ENCODE measurements around the gene PDE4B.
A peak's percentile ranks its signal among the peaks of the same experiment; 100 is the strongest.

The PDE4B gene

DNA sequence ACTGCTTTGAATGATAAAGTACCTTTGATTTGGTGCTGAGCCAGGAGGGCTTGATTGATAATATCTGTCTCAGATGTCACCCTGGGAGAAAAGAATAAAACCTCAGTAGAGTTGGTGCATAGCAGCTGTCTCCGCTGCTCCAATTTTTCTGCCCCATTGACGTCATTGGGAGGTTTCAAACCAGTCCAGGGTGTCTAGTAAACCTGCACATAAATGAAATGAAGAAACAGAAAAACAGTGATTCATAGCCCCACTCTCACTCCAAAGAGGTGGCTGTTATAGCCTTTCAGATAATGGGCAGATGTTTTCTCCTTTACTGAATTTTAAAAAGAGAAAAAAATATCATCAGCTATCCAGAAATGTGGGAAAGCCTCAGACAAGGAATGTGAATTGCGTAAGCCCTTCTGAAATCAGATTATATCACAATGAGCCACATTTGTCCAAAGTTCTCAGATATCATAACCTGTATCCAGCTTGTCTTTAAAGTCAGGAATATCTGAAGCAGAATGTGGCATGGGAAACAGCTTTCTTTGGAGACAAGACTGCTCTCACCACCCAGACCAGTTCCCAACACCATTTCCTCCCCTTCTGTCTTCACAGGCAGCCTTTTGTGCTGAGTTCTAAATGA is 390.0 kb downstream of the PDE4B start:
- peak; percentile 19 for DNase-seq (ENCODE audit: low spot score)

GRCh38 chr1:66183400-66183799 is 390.7 kb downstream of the PDE4B start:
- no peak for DNase-seq (ENCODE audit: low spot score)

- DNase-seq (ENCODE audit: low spot score), result no peak
These were observed 404.4 kb downstream of the PDE4B start for GRCh38 chr1:66197120-66197519.

DNA sequence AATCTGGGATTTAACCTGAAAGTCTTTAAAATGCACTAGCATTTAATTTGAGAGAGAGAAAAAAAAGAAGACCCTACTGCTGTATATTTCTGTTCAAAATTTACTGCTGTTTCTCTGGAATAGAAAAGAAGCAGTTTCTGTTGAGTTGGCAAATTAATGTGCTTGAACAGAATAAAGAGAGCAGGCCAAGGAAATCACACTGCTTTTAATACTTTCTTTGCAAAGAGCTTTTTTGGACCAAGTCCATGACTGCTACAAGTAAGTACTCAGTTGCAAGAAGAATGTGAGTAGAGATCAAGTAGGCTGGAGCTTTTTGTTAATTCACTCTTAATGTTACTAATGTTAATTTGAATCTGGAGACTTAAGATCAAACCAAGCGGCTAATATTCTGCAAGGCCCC is 405.1 kb downstream of the PDE4B start:
- DNase-seq (ENCODE audit: low spot score), result no peak

- no peak for DNase-seq (ENCODE audit: low spot score)
These were observed 414.0 kb downstream of the PDE4B start for GRCh38 chr1:66206563-66207144.

GRCh38 chr1:66207484-66207883 is 414.8 kb downstream of the PDE4B start:
- DNase-seq (ENCODE audit: low spot score), result peak; percentile 79

DNA sequence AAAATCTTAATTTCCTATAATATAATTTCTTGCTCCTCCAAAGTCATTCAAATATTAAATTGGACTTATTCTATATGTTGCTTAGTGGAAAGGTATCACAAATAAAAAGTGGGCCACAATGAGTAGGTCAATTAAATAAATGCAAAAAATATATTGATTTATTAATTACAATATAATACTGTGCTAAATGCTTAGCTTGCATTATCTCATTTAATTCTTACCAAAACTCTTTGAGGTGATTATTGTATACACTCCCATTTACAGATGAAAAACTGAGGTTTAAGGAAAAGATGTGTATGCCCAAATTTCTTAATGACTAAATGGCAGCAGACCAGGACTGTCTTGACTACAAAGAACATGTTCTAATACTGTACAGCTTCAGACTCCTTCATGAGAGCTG is 415.9 kb downstream of the PDE4B start:
- DNase-seq (ENCODE audit: low spot score), result no peak

DNA sequence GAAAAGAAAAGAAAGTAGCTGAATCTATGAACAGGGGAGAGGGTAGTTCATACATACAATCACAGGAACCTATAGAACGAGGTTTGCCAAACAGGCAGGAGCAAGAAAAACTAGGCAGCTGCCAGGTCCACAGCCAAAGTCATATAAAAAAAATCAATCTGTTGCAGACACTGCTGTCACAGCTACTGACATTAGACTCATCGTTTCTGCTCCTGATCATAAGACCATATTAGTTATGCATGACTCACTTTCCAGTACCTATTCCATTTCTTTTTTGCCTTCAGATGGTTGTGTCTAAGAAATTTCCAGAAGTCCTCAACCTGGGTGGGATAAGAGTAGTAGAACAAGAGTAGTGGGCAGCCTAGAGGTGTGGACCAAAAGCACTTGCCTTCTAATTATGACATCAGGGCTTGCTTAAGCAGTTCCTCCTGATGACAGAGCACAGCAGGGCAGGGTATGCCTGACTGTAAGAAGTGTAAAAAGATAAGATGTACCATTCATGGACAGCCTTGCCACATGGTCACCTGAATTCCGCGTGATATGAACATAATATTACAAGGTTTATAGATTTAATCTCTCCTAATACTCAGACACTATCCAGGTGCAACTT is 418.0 kb downstream of the PDE4B start:
- no peak for DNase-seq (ENCODE audit: low spot score)

GRCh38 chr1:66211521-66211920 is 418.8 kb downstream of the PDE4B start:
- DNase-seq (ENCODE audit: low spot score), result no peak

DNA sequence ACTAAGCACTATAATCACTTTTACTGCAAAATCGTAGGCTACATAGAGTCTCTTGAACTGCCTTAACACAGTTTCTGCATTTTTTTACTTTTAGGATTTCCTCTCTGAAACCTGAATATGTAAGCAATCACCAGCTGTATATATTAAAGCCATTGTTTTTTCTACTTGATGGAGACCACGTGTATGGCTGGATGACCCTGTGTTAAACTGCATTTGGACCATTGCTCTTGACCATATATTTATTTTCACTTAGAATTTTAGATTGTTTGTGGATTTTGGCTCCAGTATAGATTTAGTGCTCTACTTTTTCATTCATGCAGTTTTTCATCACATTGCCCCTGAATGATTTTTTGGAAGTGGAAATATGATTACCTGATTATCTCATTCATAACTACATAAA is 420.8 kb downstream of the PDE4B start:
- DNase-seq (ENCODE audit: low spot score), result no peak

DNA sequence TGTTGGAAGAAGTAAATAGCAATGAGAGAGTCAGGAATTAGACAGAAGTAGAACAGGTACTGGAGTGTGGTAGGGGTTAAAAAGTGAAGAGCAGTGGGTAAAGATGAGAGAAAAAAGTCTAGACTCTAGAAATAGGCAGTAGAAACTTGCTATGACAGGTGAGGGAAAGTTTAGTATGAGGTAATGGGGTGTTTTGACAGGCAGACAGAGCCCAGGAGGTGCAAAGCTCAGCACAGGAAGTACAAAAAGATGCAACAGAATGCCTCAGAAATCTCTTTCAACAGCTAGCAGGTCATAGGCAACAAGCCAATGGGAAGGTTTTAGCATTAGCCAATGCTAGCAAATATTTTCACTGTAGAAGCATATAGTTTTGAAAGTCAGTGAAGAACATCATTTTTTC is 422.2 kb downstream of the PDE4B start:
- DNase-seq (ENCODE audit: low spot score), result no peak

- no peak for DNase-seq (ENCODE audit: low spot score)
These were observed 424.3 kb downstream of the PDE4B start for GRCh38 chr1:66217021-66217420.

DNA sequence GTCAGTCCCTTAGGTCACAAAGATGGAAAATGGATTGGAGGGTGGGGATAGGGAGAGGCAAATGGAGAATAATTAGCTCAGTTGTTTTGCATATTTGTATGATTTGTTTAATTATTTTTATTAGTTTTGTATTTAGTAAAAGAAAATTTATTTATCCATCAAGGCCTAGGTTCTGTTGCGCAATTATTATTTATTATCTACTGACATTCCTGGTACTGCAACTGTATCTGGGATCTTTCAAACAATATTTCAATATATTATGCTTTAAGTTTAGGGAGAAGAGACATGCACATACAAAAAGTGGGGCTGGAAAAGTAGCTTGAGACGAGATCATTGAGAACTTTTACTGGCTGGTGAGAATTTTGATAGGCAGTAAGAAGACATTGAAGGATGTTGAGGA is 424.9 kb downstream of the PDE4B start:
- DNase-seq (ENCODE audit: low spot score), result no peak

DNA sequence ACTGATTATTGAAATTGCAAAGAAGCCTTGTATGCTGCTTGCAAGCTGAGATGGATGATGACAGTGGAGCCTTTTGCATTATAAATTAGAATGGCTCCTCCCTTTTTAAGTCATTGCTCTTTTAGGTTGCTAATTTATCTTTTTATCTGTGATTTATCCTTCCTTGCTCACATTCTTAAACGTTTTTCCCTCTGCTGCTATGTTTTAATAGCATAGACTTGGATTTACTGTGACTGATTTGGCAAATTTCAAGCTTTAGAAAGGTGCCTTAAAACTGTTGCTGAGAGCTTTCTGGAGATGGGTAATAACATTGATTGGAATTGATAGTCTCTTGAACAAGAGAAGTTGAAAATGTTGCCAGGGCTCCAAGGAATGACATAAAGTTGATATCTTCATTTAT is 427.8 kb downstream of the PDE4B start:
- no peak for DNase-seq (ENCODE audit: low spot score)

DNA sequence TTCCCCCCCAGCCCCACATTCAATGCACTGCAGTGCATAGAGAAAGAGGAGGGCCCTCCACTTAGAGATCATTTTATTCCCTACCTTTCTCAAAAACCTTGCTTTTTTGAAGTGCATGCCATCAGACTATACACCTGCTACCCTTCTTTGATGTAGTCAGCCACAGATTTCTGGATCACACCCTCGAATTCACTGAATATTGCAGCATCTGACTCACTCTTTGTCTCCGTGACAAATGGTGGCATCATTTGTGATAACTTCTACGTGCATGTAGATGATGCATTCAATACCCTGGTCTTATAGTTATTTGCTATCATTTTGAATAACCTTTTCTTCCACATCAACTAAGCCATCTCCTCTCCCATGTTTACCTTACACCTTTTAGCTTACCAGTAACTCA is 431.0 kb downstream of the PDE4B start:
- DNase-seq (ENCODE audit: low spot score), result no peak

GRCh38 chr1:66226985-66227384 is 434.3 kb downstream of the PDE4B start:
- no peak for DNase-seq (ENCODE audit: low spot score)

DNA sequence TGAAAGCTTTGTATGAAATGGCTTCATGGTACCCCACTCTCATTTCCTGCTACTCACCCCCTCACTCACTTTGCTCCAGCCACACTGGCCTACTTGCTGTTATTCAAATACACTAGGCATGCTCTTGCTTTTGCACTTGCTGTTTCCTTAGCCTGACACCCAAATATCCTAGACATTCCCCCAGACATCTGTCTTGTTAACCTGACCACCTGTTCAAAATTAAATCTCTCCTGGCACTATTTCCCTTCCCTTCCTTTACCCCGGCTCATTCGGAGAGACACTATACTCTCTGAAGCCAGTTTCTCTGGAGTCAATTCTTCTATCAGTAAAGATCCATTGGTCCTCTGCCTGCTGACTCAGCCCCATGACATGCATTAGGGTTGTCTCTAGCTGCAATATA is 435.3 kb downstream of the PDE4B start:
- no peak for DNase-seq (ENCODE audit: low spot score)

DNA sequence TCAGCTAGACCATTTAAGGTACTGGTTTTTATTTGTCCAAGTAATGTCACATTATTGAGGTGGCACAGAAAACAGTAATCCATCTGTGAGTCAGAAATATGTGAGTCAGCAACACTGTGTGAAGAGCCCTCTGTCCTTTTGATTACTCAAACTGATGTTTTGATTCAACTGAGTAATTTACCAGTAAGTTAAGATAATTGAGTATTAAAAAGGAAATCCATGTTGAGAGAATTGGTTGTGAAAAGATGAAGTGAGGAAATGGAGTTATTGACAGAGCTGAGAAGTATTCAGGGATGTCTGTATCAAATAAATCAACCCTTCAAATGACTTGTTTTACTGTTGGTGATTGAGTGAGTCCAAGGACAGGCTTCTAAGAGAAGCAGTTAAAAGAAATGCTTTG is 438.5 kb downstream of the PDE4B start:
- DNase-seq (ENCODE audit: low spot score), result peak; percentile 58

GRCh38 chr1:66231681-66232463 is 439.2 kb downstream of the PDE4B start:
- no peak for DNase-seq (ENCODE audit: low spot score)

DNA sequence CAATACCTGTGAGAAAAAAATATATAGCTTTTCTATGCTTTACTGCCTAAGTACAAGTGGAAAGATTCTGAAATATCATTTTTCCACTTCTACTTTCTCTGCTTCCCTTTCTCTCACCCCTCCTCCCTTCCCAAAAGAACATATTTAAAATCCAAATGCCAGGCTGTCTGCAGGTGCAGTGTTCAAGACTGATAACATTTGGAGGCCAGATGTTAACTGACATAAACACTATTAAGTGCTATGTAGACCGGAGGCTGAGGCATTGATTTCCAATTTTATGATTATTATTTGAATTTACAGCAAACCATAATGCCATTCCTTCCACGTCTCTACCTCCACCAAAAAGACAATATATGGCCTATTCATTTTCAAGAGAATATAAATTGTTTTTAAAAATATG is 444.3 kb downstream of the PDE4B start:
- DNase-seq (ENCODE audit: low spot score), result no peak

DNA sequence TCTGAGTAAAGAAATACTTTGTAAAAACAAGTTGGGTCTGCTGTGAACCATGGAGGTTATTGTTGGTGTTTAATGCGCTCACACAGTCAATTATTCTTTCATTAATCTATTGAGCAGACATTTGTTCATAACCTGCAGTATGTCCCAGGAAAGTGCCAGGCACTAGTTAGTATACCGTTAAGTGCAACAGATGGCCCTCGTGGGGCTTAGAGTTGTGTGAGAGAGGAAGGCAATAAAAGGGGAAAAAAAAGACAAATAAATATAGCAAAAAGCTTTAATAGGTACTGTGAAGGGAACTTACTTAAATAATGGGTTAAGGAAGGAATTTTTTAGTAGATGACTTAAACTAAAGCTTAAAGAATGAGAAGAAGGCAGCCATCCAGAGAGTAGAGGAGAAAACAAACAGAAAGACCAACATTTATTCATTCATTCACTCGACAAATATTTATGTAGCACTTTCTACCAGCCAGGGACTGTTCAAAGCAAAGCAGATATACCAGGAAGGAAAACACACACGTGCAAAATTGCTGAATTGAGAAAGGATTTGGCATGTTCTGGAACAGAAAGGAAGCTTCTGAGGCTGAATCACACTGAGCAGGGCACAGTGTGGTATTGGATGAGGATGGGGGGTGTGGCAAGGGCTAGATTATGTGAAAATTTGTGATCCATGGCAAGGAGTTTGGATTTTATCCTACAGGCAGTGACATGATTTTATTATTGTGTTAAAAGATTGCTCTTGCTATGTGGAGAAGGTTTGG is 445.2 kb downstream of the PDE4B start:
- no peak for DNase-seq (ENCODE audit: low spot score)

DNA sequence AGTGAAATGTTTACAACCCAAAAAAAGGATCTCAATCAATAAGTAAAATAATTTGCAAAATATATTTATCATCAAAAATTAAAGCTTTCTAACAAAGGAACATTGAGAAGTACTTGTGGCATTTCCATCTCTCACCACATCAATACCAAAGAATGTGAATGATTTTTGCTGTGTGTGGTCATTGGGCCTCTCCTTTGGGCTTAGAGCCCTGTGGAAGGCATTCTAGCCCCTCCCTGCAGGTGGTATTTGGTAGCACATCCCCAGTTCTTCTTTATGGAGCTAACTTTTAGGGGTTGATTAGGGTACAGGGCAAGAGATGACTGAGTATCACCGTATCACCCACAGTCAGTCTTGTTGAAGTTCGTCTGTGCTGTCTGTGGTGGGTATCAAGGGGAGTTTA is 447.1 kb downstream of the PDE4B start:
- no peak for DNase-seq (ENCODE audit: low spot score)
